ENCODE measurements around the gene DOK7.

DOK7 gene

GRCh38 chr4:3462790-3463415, at the start of gene DOK7:
DOK7 (plus strand) TSS chr4:3463306; CDS start chr4:3463376, 70 bp downstream.
- no peak for ATAC-seq

- no peak for ATAC-seq
Measured at GRCh38 chr4:3413675-3414420, 49.3 kb upstream of the DOK7 start.

- no peak for ATAC-seq
Measured at GRCh38 chr4:3414421-3415279, 48.5 kb upstream of the DOK7 start.

- no peak for ATAC-seq
Measured at GRCh38 chr4:3415471-3416141, 47.5 kb upstream of the DOK7 start.

GRCh38 chr4:3416270-3416669, 46.8 kb upstream of the DOK7 start:
- ATAC-seq = no peak

GRCh38 chr4:3416821-3417221, 46.3 kb upstream of the DOK7 start:
- ATAC-seq = no peak

DNA sequence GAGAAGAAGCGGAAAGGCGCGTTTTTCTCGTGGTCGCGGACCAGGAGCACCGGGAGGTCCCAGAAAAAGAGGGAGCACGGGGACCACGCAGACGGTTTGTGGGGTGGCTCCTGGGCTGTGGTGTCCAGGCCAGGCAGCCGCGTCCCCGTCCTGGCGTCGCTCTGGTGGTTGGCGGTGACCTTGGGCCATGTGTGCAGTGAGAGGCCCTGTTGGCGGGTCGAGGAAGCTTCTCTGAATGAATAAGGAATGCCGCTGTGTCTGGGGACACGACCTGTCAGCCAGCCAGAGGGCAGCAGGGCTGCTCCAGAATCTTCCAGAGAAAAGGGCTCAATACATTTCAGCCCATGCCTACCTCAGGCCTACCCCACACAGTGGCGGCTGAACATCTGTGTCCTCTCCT, 45.7 kb upstream of the DOK7 start:
- ATAC-seq = no peak

- ATAC-seq = no peak
Measured at GRCh38 chr4:3418029-3418762, 44.9 kb upstream of the DOK7 start.

DNA sequence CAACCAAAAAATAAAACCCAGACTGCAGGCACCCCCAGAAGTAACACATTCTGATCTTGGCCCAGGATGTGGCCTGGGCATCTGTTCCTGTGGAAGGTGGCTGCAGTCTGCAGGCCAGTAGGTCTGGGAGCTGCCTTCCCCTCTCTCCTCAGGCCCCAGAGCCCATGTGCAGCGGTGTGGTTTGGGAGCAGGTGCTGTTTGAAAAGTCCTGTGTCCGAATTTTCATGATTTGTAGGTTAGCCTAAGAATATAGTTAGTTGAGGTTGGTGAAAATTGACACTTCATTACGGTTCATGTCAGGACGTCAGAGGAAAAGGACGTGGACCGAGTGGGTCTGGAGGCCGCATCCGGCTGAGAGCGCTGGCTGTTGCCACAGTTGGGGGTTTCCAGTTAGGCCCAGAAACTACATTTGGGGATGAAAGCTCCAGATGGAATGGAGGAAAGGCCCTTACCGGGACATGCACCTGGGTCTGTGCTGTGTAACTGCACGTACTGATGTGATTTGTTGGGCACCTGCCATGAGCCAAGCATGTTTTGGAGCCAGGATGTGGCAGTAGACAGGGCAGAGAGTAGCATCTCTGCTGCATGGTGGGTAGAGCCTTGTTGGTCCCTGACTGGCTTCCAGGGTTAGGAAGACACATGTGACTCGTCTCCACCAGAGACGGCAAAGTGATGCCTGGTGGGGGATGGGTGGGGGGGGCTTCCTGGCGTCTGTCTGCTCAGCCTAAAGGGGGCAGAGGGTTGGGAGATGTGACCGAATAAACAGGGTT, 43.1 kb upstream of the DOK7 start:
- no peak for ATAC-seq

- ATAC-seq = no peak
Measured at GRCh38 chr4:3420606-3420955, 42.5 kb upstream of the DOK7 start.

DNA sequence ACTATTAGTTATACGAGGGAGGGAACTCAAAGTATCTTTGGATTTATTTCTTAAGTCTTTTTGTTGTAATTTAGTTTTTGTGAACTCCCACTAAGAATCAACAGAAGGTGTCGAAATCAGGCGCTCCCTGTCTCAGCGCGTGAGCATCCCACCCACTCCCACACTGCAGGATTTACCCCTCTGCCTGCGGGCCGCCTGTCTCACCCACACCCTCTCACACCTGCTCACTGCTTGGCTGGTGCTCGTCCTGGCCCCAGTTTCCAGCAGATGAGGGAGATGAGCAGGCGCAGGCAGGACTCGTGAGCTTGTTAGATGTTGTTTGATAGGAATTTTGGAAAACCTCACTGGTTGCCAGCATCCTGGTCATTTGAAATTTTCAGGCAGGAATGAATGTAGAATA, 42.1 kb upstream of the DOK7 start:
- ATAC-seq = no peak

- ATAC-seq = no peak
Measured at GRCh38 chr4:3421470-3421869, 41.6 kb upstream of the DOK7 start.

GRCh38 chr4:3422241-3422801, 40.8 kb upstream of the DOK7 start:
- no peak for ATAC-seq

DNA sequence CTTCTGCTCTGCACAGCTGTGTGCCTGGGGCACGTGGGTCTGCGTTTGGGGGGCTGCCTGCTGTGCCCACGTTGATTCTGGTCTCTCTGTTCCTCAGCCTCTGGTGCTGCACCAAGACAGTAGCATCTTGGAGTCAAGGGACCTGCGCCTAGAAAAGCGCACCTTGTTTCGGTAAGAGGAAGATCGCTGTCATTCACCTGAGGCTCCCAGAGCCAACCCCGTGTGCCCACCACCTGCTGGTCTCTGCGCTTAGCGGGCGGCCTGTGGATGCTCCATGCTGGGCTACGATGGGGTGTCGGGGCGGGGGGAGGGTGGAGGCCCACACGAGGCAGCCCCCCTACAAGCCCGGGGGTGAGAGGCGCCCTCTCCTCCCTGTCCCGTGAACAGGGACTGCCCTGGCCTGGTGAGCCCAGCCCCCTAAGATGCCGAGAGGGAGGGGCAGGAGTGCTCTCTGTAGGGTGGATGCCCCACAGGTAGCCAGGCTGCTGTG, 40.3 kb upstream of the DOK7 start:
- ATAC-seq = no peak

DNA sequence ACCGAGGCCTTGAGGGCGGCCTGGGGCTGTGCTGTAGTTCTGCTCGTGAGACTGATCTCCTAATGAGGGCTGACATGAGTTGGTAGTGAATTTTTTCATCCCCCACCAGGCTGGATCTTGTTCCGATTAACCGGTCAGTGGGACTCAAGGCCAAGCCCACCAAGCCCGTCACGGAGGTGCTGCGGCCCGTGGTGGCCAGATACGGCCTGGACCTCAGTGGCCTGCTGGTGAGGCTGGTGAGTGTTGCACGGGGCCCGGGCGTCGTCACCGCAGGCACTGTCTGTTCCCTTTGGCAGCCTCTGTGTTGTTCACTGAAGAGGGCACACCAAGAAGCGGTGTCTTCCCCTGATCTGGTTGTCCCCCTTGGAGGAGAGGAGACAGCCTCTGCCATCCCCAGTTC, 39.7 kb upstream of the DOK7 start:
- no peak for ATAC-seq

- no peak for ATAC-seq
Measured at GRCh38 chr4:3423952-3424351, 39.2 kb upstream of the DOK7 start.

DNA sequence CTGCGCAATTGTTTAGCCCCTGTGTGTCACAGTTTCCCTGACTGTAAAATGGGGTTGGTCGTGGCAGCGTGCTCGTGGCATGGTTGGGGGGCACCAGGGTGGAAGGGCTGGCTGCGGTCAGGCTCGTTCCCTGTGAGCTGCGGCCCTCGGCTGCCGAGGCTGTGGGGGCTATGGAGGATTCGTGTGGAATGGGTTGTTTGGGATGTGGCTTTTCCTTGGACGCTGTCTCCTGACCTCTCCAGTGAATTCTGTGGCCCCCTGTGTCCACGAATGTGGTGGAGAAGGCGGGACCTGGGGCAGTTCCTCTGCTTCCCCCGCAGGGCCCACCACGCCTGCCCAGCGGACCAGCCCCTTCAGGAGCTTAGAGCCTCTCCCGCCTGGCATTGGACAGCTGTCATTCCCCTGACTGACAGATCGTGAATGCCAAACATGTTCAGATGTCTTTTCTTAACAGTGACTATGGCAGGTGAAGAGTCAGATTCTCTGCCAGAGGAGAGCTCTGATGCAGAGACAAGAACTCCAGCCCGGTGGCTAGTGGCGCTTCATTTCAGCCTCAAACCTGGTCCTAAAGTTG, 38.5 kb upstream of the DOK7 start:
- ATAC-seq = no peak

DNA sequence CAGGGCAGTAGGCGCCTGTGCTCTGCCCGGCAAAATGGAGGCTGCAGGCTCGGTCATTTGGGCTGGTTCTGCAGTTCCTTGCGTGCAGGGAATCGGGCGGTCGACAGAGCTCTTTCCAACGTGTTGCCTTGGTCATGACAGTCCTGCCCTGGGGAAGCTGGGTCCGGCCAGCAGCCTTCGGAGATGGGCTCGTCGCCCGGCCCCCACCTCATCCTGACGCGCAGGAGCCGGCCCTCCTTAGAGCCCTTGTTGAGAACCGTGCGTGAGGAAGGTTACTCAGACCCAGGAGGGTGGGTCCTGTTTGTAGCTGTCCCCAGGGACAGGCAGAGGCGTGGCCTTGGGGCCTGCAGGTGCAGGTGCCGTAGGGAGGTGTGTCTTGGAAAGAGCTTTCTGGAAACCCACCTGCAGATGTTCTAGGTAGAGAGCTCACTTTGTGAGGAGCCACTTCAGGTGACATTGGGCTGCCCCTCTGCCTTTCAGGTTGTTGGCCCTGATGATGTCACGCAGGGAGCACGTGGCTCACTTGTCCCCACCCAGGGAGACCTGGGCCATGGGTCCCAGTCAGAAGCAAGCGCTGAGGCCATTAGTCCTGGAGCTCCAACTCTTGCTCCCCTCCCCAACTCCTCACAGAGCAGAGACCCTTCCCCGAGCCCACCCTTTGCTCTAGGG, 36.5 kb upstream of the DOK7 start:
- ATAC-seq = no peak

DNA sequence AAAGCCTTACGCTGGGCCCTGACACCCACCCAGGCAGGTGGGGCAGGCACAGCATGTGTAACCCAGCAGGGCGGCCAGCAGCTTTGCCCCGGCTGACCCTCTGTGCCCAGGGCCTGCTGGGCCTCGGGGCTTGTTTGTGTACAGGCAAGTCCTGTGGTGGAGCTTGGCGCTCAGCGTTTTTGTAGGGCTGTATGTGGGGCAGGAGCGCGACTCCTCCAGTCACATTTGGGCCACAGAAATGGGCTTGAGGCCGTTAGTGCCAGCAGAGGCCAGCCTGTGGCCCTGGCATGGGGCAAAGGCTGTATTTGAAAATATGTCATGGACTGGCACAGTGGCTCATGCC, 36.0 kb upstream of the DOK7 start:
- no peak for ATAC-seq

DNA sequence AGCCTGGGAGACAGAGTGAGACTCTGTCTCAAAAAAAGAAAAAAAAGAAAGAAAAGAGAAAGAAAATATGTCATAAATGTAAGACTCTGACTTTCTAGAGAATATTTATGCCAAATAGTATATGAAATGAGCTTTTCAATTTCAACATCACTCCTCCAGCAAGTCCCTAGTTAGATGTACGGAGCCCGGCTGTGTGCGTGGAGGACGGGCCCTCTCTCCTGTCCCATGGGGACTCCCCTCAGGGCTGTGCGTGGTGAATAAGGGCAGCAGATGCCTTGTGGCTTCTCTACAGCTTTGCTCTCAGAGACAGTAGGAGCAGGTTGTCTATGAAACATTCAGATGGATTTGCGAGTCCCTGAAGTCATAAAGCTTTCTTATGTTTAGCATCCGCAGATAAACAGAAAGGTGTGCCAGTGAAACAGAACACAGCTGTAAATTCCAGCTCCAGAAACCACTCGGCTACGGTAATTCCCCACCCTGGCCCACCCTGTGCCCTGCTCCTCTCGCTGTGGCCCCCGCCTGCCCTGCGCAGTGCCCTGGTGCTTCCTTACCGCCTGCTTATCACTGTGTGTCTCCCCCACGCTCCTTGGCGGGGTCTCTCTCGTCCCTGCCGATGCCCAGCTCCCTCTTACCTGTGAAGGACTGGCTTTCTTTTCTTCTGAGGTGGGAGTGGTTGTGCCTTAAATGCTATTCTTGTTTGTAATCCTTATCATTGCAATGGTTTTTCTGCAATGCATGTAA, 35.2 kb upstream of the DOK7 start:
- ATAC-seq = no peak
